Uterus (tissue), 4 donors: Measurements from ENCODE around the gene PLXNA4. TPM values are rescaled to one million over a fixed set of nuclear protein-coding genes. Genes with fewer than 3 reads are reported as not detected.

ENCODE experiments used
- DNase-seq, 2 donors: peaks; one replicate each; pipeline ENCODE4 v3.0.0-alpha.2; 2019 to 2020
- H3K27ac ChIP-seq, 2 donors: fragments of 200-600 bp; sonication (generic); 1 replicate in 1 of 2; 2 replicates in 1 of 2; pipeline ENCODE4 v1.5.1; 2016 to 2018
- H3K27me3 ChIP-seq, 2 donors: fragments of 200-600 bp; sonication (generic); one replicate each; pipeline ENCODE4 v1.5.1; 2018 to 2019; ENCODE audit warnings: control low read depth in 1 of 2
- H3K36me3 ChIP-seq, 2 donors: fragments of 200-600 bp; sonication (generic); one replicate each; pipeline ENCODE4 v1.5.1; 2019; ENCODE audit warnings: control low read depth in 1 of 2
- H3K4me1 ChIP-seq, 2 donors: fragments of 200-600 bp; sonication (generic); one replicate each; pipeline ENCODE4 v1.5.1; 2018 to 2019; ENCODE audit warnings: control low read depth in 1 of 2
- H3K4me3 ChIP-seq, 2 donors: fragments of 200-600 bp; sonication (generic); 1 replicate in 1 of 2; 2 replicates in 1 of 2; pipeline ENCODE4 v1.5.1; 2018 to 2019; ENCODE audit warnings: mild to moderate bottlenecking in 1 of 2
- H3K9me3 ChIP-seq, 2 donors: fragments of 200-600 bp; sonication (generic); one replicate each; pipeline ENCODE4 v1.5.1; 2019; ENCODE audit warnings: control low read depth in 1 of 2
- CTCF ChIP-seq, 4 experiments: fragments of 200-600 bp in 2 of 4; fragments of 450-650 bp in 2 of 4; sonication (generic) in 2 of 4; IDR thresholded peaks; one replicate each; pipeline ENCODE4 v1.5.1; 2016 to 2019; ENCODE audit warnings: antibody characterized with exemption in 4 of 4, mild to moderate bottlenecking in 2 of 4, moderate library complexity in 1 of 4
- POLR2A ChIP-seq, 2 donors: fragments of 450-650 bp; IDR thresholded peaks; one replicate each; pipeline ENCODE4 v1.6.1; 2016; ENCODE audit warnings: antibody characterized with exemption in 2 of 2, mild to moderate bottlenecking in 1 of 2, moderate library complexity in 1 of 2
- intact Hi-C: fragments of 100-400 bp; cut with DNase I; formaldehyde crosslinking; loops from one replicate; pipeline ENCODE4 v1.15.1; 2023; ENCODE audit warnings: low total_unique reads
- total RNA-seq, 4 donors: library from RNA; depleted of rRNA in 3 of 4; stranded (reverse); fragments of >200 nt in 3 of 4; gene quantifications; one replicate each; pipeline versions ENCODE4 v1.1.0 to v1.2.4, GENCODE V29; 2014 to 2023
- donor health status: DM: yes; HTN: yes; CAD: no.

PLXNA4 gene
- total RNA-seq, 4 donors from 2014 or later: 4.1 to 16.5 (median 7.7) TPM

- peak in 1 of 2 donors; percentile 79 for DNase-seq
These were observed 90.5 kb downstream of the PLXNA4 start for GRCh38 chr7:132485600-132486273.

GRCh38 chr7:132485136-132485535 is 91.1 kb downstream of the PLXNA4 start:
- TF ChIP-seq POLR2A (IDR thresholded peaks at IDR 0.05) (no peak), CTCF (IDR thresholded peaks at IDR 0.05) (no peak)
- peak in 1 of 2 donors; percentile 68 for DNase-seq
- Histone ChIP-seq H3K9me3 (no peaks in the 10 kb centered on the region), H3K4me1 (peaks cover 0 to 9% of the 10 kb centered on the region in 2 donors), H3K27ac (peak overlapping the region; percentile 61 to 83), H3K27me3 (no peaks in the 10 kb centered on the region), H3K4me3 (no peak overlapping the region), H3K36me3 (no peaks in the 10 kb centered on the region)
- intact Hi-C loops: no loop called here

More at GRCh38 chr7:132485600-132486273, 90.5 kb downstream of the PLXNA4 start:
- intact Hi-C loops: no loop called here
- no peak overlapping the region for H3K4me3 ChIP-seq
- peak overlapping the region; percentile 61 to 83 for H3K27ac ChIP-seq
- no peaks in the 10 kb centered on the region for H3K36me3 ChIP-seq
- H3K4me1 ChIP-seq: peaks cover 0 to 9% of the 10 kb centered on the region in 2 donors
- no peaks in the 10 kb centered on the region for H3K27me3 ChIP-seq
- no peaks in the 10 kb centered on the region for H3K9me3 ChIP-seq
- TF ChIP-seq CTCF (IDR thresholded peaks at IDR 0.05): no peak
- TF ChIP-seq POLR2A (IDR thresholded peaks at IDR 0.05): no peak

- Histone ChIP-seq H3K4me1 (peaks cover 0 to 9% of the 10 kb centered on the region in 2 donors), H3K36me3 (no peaks in the 10 kb centered on the region), H3K4me3 (no peak overlapping the region), H3K27me3 (no peaks in the 10 kb centered on the region), H3K9me3 (no peaks in the 10 kb centered on the region), H3K27ac (no peak overlapping the region)
- TF ChIP-seq CTCF (IDR thresholded peaks at IDR 0.05): no peak
- TF ChIP-seq POLR2A (IDR thresholded peaks at IDR 0.05): no peak
- intact Hi-C loops: no loop called here
- no peak for DNase-seq
These were observed 93.4 kb downstream of the PLXNA4 start for GRCh38 chr7:132482866-132483265.

GRCh38 chr7:132480534-132480933 is 95.7 kb downstream of the PLXNA4 start:
- intact Hi-C loops: no loop called here
- H3K9me3 ChIP-seq: no peaks in the 10 kb centered on the region
- peak; percentile 70 to 72 for DNase-seq
- H3K36me3 ChIP-seq: no peaks in the 10 kb centered on the region
- TF ChIP-seq CTCF (IDR thresholded peaks at IDR 0.05) (no peak), POLR2A (IDR thresholded peaks at IDR 0.05) (no peak)
- peak overlapping the region in 1 of 2 donors; percentile 29 for H3K27ac ChIP-seq
- H3K4me1 ChIP-seq: no peaks in the 10 kb centered on the region
- no peaks in the 10 kb centered on the region for H3K27me3 ChIP-seq
- no peak overlapping the region for H3K4me3 ChIP-seq

GRCh38 chr7:132476541-132476940 is 99.7 kb downstream of the PLXNA4 start:
- intact Hi-C loops: no loop called here
- no peak for TF ChIP-seq CTCF (IDR thresholded peaks at IDR 0.05)
- DNase-seq: no peak
- no peaks in the 10 kb centered on the region for H3K36me3 ChIP-seq
- H3K4me1 ChIP-seq: peaks cover 6 to 10% of the 10 kb centered on the region in 2 donors
- H3K27ac ChIP-seq: no peak overlapping the region
- no peaks in the 10 kb centered on the region for H3K27me3 ChIP-seq
- H3K9me3 ChIP-seq: no peaks in the 10 kb centered on the region
- H3K4me3 ChIP-seq: no peak overlapping the region
